H9 (cell line): Measurements from ENCODE around the gene ZP3. TPM values are rescaled to one million over a fixed set of nuclear protein-coding genes. Genes with fewer than 3 reads are reported as not detected.

Source experiments
- DNase-seq: peaks from one replicate; pipeline ENCODE4 v3.0.0-alpha.2; 2017
- H2AFZ ChIP-seq: one replicate; pipeline ENCODE4 v1.6.1; 2013; ENCODE audit warnings: mild to moderate bottlenecking, low read length, control low read depth, moderate library complexity
- H2AK5ac ChIP-seq: 2 replicates; pipeline ENCODE4 v1.6.1; 2013; ENCODE audit warnings: low read length, control low read depth, mixed read lengths; ENCODE audit not compliant: insufficient read length
- H2BK120ac ChIP-seq: one replicate; pipeline ENCODE4 v1.6.1; 2013; ENCODE audit warnings: low read depth, mild to moderate bottlenecking, low read length, control low read depth, inconsistent platforms; ENCODE audit not compliant: poor library complexity, severe bottlenecking
- H2BK12ac ChIP-seq: 2 replicates; pipeline ENCODE4 v1.6.1; 2013; ENCODE audit warnings: low read length, control low read depth, mixed read lengths, low read depth; ENCODE audit not compliant: insufficient read length
- H2BK15ac ChIP-seq: 2 replicates; pipeline ENCODE4 v1.6.1; 2013; ENCODE audit warnings: low read depth, low read length, control low read depth
- H2BK20ac ChIP-seq: one replicate; pipeline ENCODE4 v1.6.1; 2013; ENCODE audit warnings: low read depth, mild to moderate bottlenecking, low read length, control low read depth, inconsistent platforms; ENCODE audit not compliant: poor library complexity, severe bottlenecking
- H2BK5ac ChIP-seq: 2 replicates; pipeline ENCODE4 v1.6.1; 2013; ENCODE audit warnings: low read length, control low read depth, mixed read lengths; ENCODE audit not compliant: insufficient read length
- H3K14ac ChIP-seq: 2 replicates; pipeline ENCODE4 v1.6.1; 2013; ENCODE audit warnings: low read length, control low read depth; ENCODE audit not compliant: insufficient read depth
- H3K18ac ChIP-seq: 2 replicates; pipeline ENCODE4 v1.6.1; 2013; ENCODE audit warnings: low read depth, mild to moderate bottlenecking, mixed read lengths, low read length, control low read depth; ENCODE audit not compliant: insufficient read length
- H3K23ac ChIP-seq: 2 replicates; pipeline ENCODE4 v1.6.1; 2013; ENCODE audit warnings: low read length, control low read depth, mixed read lengths, low read depth; ENCODE audit not compliant: insufficient read length
- H3K23me2 ChIP-seq: 2 replicates; pipeline ENCODE4 v1.6.1; 2013; ENCODE audit warnings: low read depth, mild to moderate bottlenecking, mixed read lengths, low read length, control low read depth; ENCODE audit not compliant: insufficient read length, poor library complexity, severe bottlenecking
- H3K27ac ChIP-seq: 2 replicates; pipeline ENCODE4 v1.5.1; 2013; ENCODE audit warnings: low read length, control low read depth, mixed read lengths, low read depth; ENCODE audit not compliant: insufficient read length
- H3K27me3 ChIP-seq: 2 replicates; pipeline ENCODE4 v1.6.1; 2013; ENCODE audit warnings: low read length, control low read depth, inconsistent platforms; ENCODE audit not compliant: insufficient read depth
- H3K4ac ChIP-seq: 2 replicates; pipeline ENCODE4 v1.6.1; 2013; ENCODE audit warnings: low read depth, mild to moderate bottlenecking, control low read depth, inconsistent platforms, low read length, moderate library complexity
- H3K4me1 ChIP-seq: 2 replicates; pipeline ENCODE4 v1.6.1; 2013; ENCODE audit warnings: low read length, control low read depth, inconsistent platforms; ENCODE audit not compliant: insufficient read depth
- H3K4me2 ChIP-seq: 2 replicates; pipeline ENCODE4 v1.6.1; 2013; ENCODE audit warnings: low read length, control low read depth, mixed read lengths; ENCODE audit not compliant: insufficient read length, insufficient read depth
- H3K56ac ChIP-seq: 2 replicates; pipeline ENCODE4 v1.6.1; 2013; ENCODE audit warnings: low read depth, mild to moderate bottlenecking, mixed read lengths, low read length, control low read depth; ENCODE audit not compliant: insufficient read length
- H3K79me1 ChIP-seq: 2 replicates; pipeline ENCODE4 v1.6.1; 2013; ENCODE audit warnings: low read depth, mild to moderate bottlenecking, moderate library complexity, low read length, control low read depth, inconsistent platforms; ENCODE audit not compliant: insufficient read depth, poor library complexity, severe bottlenecking
- H3K79me2 ChIP-seq: 2 replicates; pipeline ENCODE4 v1.6.1; 2013; ENCODE audit warnings: low read length, control low read depth, inconsistent platforms; ENCODE audit not compliant: insufficient read depth
- H3K9ac ChIP-seq: 2 replicates; pipeline ENCODE4 v1.6.1; 2013; ENCODE audit warnings: low read length, control low read depth, mixed read lengths; ENCODE audit not compliant: insufficient read length; ENCODE audit errors: extremely low read depth
- H3K9me3 ChIP-seq: one replicate; pipeline ENCODE4 v1.6.1; 2013; ENCODE audit warnings: low read depth, low read length, inconsistent platforms; ENCODE audit not compliant: control insufficient read depth
- H3T11ph ChIP-seq: one replicate; pipeline ENCODE4 v1.6.1; 2013; ENCODE audit warnings: mild to moderate bottlenecking, low read length, control low read depth, inconsistent platforms
- H4K20me1 ChIP-seq: one replicate; pipeline ENCODE4 v1.6.1; 2013; ENCODE audit not compliant: control insufficient read depth, insufficient read length, insufficient read depth
- H4K5ac ChIP-seq: 2 replicates; pipeline ENCODE4 v1.6.1; 2013; ENCODE audit warnings: low read depth, mild to moderate bottlenecking, mixed read lengths, low read length, control low read depth; ENCODE audit not compliant: insufficient read length
- H4K8ac ChIP-seq: replicated peaks from 2 replicates; pipeline ENCODE4 v1.6.1; 2013; ENCODE audit warnings: low read length, control low read depth, mixed read lengths, low read depth; ENCODE audit not compliant: insufficient read length
- H4K91ac ChIP-seq: 2 replicates; pipeline ENCODE4 v1.6.1; 2013; ENCODE audit warnings: low read depth, mild to moderate bottlenecking, moderate library complexity, mixed read lengths, low read length, control low read depth; ENCODE audit not compliant: insufficient read length
- H3K27ac Mint-ChIP-seq, 3 experiments: 2 replicates in 2 of 3; 3 replicates in 1 of 3; pipeline ENCODE4 v1.8.0; 2020 to 2021; ENCODE audit warnings: mixed read lengths in 3 of 3, mild to moderate bottlenecking in 1 of 3, moderate library complexity in 1 of 3
- H3K27me3 Mint-ChIP-seq: 2 replicates; pipeline ENCODE4 v1.8.0; 2021; ENCODE audit warnings: low read depth, mild to moderate bottlenecking, moderate library complexity, mixed read lengths
- H3K36me3 Mint-ChIP-seq, 3 experiments: 2 replicates in 2 of 3; 3 replicates in 1 of 3; pipeline ENCODE4 v1.8.0; 2020 to 2021; ENCODE audit warnings: low read depth in 3 of 3, mixed read lengths in 3 of 3; ENCODE audit not compliant: insufficient read depth in 1 of 3
- H3K4me1 Mint-ChIP-seq, 2 experiments: 2 replicates each; pipeline ENCODE4 v1.8.0; 2020; ENCODE audit warnings: mixed read lengths in 2 of 2
- H3K4me3 Mint-ChIP-seq, 2 experiments: 2 replicates in 1 of 2; 3 replicates in 1 of 2; pipeline ENCODE4 v1.8.0; 2020 to 2021; ENCODE audit warnings: mild to moderate bottlenecking in 2 of 2, mixed read lengths in 2 of 2, moderate library complexity in 1 of 2
- H3K9me3 Mint-ChIP-seq, 2 experiments: 2 replicates in 1 of 2; 3 replicates in 1 of 2; pipeline ENCODE4 v1.8.0; 2020; ENCODE audit warnings: mild to moderate bottlenecking in 2 of 2, mixed read lengths in 2 of 2, moderate library complexity in 1 of 2
- CTCF ChIP-seq: fragments of 200-600 bp; sonication (generic); conservative IDR thresholded peaks from 3 replicates; pipeline ENCODE4 v1.8.0; 2021; ENCODE audit warnings: antibody characterized with exemption, mild to moderate bottlenecking
- WGBS: extraction: QIAGEN DNeasy Blood & Tissue Kit; methylation state at CpG from one replicate; pipeline ENCODE4 v1.1.7; 2013; ENCODE audit warnings: missing lambda C conversion rate, low lambda C conversion rate, mixed read lengths; ENCODE audit not compliant: insufficient read length; ENCODE audit errors: extremely low coverage; 5-methylcytosine and 5-hydroxymethylcytosine counted together
- total RNA-seq: library from RNA; stranded (reverse); gene quantifications from 2 replicates; pipeline ENCODE4 v1.2.1, GENCODE V29; 2021

ZP3 gene
- total RNA-seq, 1 experiment from 2014 or later, result 1.3 TPM

DNA sequence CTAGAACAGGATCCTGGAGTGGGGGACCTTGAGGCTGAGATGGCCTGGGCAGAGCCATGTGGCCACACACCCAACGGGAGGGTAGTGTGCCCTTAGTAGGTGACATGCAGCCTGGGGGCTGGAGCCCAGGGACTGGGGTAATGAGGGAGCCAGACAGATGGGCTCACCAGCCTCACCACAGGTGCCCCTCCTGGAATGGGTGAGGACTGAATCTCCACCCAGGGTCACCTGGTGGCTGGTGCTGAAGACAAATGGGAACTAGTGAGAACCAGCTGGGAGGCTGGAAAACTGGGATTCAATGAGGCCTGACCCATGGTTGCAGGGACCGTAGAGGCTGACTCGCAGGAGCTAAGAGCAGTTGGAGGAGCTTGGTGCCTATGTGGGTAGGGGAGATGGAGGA is 6.1 kb downstream of the ZP3 start:
- no peak overlapping the region for H3K4me3 Mint-ChIP-seq
- Histone ChIP-seq H4K20me1 (no peaks in the 10 kb centered on the region), H2BK120ac (no peak overlapping the region), H4K91ac (no peak overlapping the region), H3K23me2 (no peaks in the 10 kb centered on the region), H3K4me2 (no peak overlapping the region), H3K27me3 (no peaks in the 10 kb centered on the region), H2BK12ac (no peak overlapping the region), H2BK20ac (no peak overlapping the region), H3T11ph (no peak overlapping the region), H3K56ac (no peak overlapping the region), H3K27ac (no peak overlapping the region), H3K9me3 (no peaks in the 10 kb centered on the region), H2AK5ac (no peak overlapping the region), H3K9ac (no peak overlapping the region), H3K14ac (no peak overlapping the region), H3K79me2 (no peaks in the 10 kb centered on the region), H3K18ac (no peak overlapping the region), H3K79me1 (no peaks in the 10 kb centered on the region), H3K4me1 (no peaks in the 10 kb centered on the region; the same call in 1 of the 2 replicates), H2BK5ac (no peak overlapping the region), H4K8ac (no peak overlapping the region), H2AFZ (no peak overlapping the region), H4K5ac (no peak overlapping the region), H3K4ac (no peak overlapping the region), H2BK15ac (no peak overlapping the region), H3K23ac (no peak overlapping the region)
- H3K27me3 Mint-ChIP-seq, result no peaks in the 10 kb centered on the region
- WGBS, result no CpG with 5 or more reads among the region's 3 CpGs
- no peak overlapping the region; a peak in 1 of 7 replicates for H3K27ac Mint-ChIP-seq
- no peak for DNase-seq
- peaks cover 6 to 10% of the 10 kb centered on the region in 2 experiments for H3K4me1 Mint-ChIP-seq
- no peak for TF ChIP-seq CTCF
- peaks cover 2 to 6% (median 4%) of the 10 kb centered on the region in 3 experiments; a peak in 5 of 7 replicates for H3K36me3 Mint-ChIP-seq
- no peaks in the 10 kb centered on the region for H3K9me3 Mint-ChIP-seq
